Ascending aorta (tissue), 2 donors: ENCODE data around the gene SUSD2. TPM values are rescaled to one million over a fixed set of nuclear protein-coding genes. Genes with fewer than 3 reads are reported as not detected.
A peak's percentile ranks its signal among the peaks of the same experiment; 100 is the strongest.

Experiments used
- DNase-seq, 2 donors: peaks; one replicate each; pipeline ENCODE4 v3.0.0-alpha.2; 2019; ENCODE audit warnings: low spot score in 2 of 2
- H3K27ac ChIP-seq, 2 donors: fragments of 200-600 bp; sonication (generic); one replicate each; pipeline ENCODE4 v1.5.1; 2016 to 2017; ENCODE audit warnings: mild to moderate bottlenecking in 1 of 2
- H3K27me3 ChIP-seq: fragments of 200-600 bp; sonication (generic); one replicate; pipeline ENCODE4 v1.5.1; 2017
- H3K36me3 ChIP-seq, 2 donors: fragments of 200-600 bp; sonication (generic); one replicate each; pipeline ENCODE4 v1.5.1; 2016
- H3K4me1 ChIP-seq, 2 donors: fragments of 200-600 bp; sonication (generic); one replicate each; pipeline ENCODE4 v1.5.1; 2016 to 2017; ENCODE audit warnings: mild to moderate bottlenecking in 1 of 2
- H3K4me3 ChIP-seq, 2 donors: fragments of 200-600 bp; sonication (generic); one replicate each; pipeline ENCODE4 v1.5.1; 2016 to 2017; ENCODE audit warnings: mild to moderate bottlenecking in 1 of 2
- H3K9me3 ChIP-seq, 2 donors: fragments of 200-600 bp; sonication (generic); one replicate each; pipeline ENCODE4 v1.5.1; 2016
- intact Hi-C: fragments of 100-400 bp; cut with DNase I; formaldehyde crosslinking; loops from one replicate; pipeline ENCODE4 v1.15.1; 2023
- total RNA-seq: library from RNA; depleted of rRNA; stranded (reverse); fragments of >200 nt; gene quantifications from one replicate; pipeline ENCODE4 v1.1.0, GENCODE V29; 2016
- TF ChIP-seq, protein P1 (sequence below), 3 experiments: fragments of 200-600 bp in 2 of 3; fragments of 450-650 bp in 1 of 3; sonication (generic) in 2 of 3; IDR thresholded peaks; one replicate each; pipeline ENCODE4 v1.5.1; 2016 to 2019; ENCODE audit warnings: antibody characterized with exemption in 3 of 3, mild to moderate bottlenecking in 1 of 3, moderate library complexity in 1 of 3

The SUSD2 gene
- total RNA-seq, 1 donor from 2014 or later: 51.0 TPM

DNA sequence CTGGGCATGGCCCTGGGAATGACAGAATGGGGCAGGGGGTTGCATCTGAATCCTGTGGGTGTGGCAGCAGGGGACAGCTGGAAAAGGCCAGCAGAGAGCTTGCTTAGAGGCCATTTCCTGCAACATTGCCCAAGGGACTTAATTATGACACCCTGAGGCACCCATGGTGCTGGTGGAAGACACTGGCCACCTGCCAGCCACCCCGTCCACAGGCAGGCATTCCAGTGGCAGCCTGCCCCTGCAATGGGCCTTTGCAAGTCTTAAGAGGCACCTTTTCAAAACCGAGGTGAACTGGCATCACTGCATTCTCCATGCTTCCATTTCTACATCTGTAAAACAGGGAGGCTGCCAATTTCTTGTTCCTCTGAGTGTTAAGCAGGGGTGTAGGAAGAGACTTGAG, 21.6 kb upstream of the SUSD2 start:
- TF ChIP-seq, protein P1, sequence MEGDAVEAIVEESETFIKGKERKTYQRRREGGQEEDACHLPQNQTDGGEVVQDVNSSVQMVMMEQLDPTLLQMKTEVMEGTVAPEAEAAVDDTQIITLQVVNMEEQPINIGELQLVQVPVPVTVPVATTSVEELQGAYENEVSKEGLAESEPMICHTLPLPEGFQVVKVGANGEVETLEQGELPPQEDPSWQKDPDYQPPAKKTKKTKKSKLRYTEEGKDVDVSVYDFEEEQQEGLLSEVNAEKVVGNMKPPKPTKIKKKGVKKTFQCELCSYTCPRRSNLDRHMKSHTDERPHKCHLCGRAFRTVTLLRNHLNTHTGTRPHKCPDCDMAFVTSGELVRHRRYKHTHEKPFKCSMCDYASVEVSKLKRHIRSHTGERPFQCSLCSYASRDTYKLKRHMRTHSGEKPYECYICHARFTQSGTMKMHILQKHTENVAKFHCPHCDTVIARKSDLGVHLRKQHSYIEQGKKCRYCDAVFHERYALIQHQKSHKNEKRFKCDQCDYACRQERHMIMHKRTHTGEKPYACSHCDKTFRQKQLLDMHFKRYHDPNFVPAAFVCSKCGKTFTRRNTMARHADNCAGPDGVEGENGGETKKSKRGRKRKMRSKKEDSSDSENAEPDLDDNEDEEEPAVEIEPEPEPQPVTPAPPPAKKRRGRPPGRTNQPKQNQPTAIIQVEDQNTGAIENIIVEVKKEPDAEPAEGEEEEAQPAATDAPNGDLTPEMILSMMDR (IDR thresholded peaks at IDR 0.05): no peak
- H3K9me3 ChIP-seq: no peaks in the 10 kb centered on the region
- intact Hi-C loops: loop anchor here (5.0 kb wide), 1 partner anchor 48 kb away; no protein-coding TSS in a partner anchor
- H3K4me1 ChIP-seq: peaks cover 21 to 59% of the 10 kb centered on the region in 2 donors
- H3K27me3 ChIP-seq: no peaks in the 10 kb centered on the region
- H3K27ac ChIP-seq: peak overlapping the region; percentile 80 to 89
- H3K36me3 ChIP-seq: peaks cover 5 to 6% of the 10 kb centered on the region in 2 donors
- H3K4me3 ChIP-seq: no peak overlapping the region
- no peak for DNase-seq

DNA sequence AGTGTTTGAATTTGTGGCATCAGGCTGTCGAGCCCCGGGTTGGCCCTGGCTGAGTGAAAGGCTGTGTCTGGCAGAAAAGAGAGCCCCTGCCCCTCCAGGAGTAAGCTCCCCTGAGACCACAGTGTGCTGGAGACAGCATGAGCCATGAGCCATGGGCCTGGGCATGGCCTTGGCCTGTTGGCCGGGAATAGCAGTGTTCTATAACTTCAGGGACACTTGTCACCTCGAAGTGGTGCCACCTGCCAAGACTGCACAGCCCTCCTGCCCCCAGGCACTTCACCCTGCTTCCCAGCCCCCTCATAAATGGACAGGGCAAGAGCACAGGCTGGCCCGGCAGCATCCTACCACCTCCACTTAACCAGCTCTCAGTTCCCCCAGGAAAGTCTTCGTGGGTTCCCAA, 20.7 kb upstream of the SUSD2 start:
- intact Hi-C loops: no loop called here
- TF ChIP-seq, protein P1 (IDR thresholded peaks at IDR 0.05): no peak
- no peak overlapping the region for H3K4me3 ChIP-seq
- DNase-seq: no peak
- H3K9me3 ChIP-seq: no peaks in the 10 kb centered on the region
- peaks cover 14 to 15% of the 10 kb centered on the region in 2 donors for H3K36me3 ChIP-seq
- H3K27ac ChIP-seq: peak overlapping the region; percentile 78 to 89
- no peaks in the 10 kb centered on the region for H3K27me3 ChIP-seq
- H3K4me1 ChIP-seq: peaks cover 21 to 52% of the 10 kb centered on the region in 2 donors

- peaks cover 21 to 52% of the 10 kb centered on the region in 2 donors for H3K4me1 ChIP-seq
- peaks cover 23 to 24% of the 10 kb centered on the region in 2 donors for H3K36me3 ChIP-seq
- intact Hi-C loops: no loop called here
- H3K4me3 ChIP-seq: no peak overlapping the region
- H3K27me3 ChIP-seq: no peaks in the 10 kb centered on the region
- TF ChIP-seq, protein P1 (IDR thresholded peaks at IDR 0.05): no peak
- no peaks in the 10 kb centered on the region for H3K9me3 ChIP-seq
- no peak for DNase-seq
- peak overlapping the region; percentile 78 to 89 for H3K27ac ChIP-seq
These were observed 19.8 kb upstream of the SUSD2 start for GRCh38 chr22:24161485-24161884.

GRCh38 chr22:24161909-24162308, 19.4 kb upstream of the SUSD2 start:
- H3K9me3 ChIP-seq: no peaks in the 10 kb centered on the region
- intact Hi-C loops: no loop called here
- H3K27ac ChIP-seq: peak overlapping the region; percentile 78 to 89
- H3K4me3 ChIP-seq: no peak overlapping the region
- TF ChIP-seq, protein P1 (IDR thresholded peaks at IDR 0.05): no peak
- peaks cover 28% of the 10 kb centered on the region in 2 donors for H3K36me3 ChIP-seq
- no peaks in the 10 kb centered on the region for H3K27me3 ChIP-seq
- no peak for DNase-seq
- peaks cover 21 to 52% of the 10 kb centered on the region in 2 donors for H3K4me1 ChIP-seq

- TF ChIP-seq, protein P1 (IDR thresholded peaks at IDR 0.05): no peak
- H3K4me3 ChIP-seq: no peak overlapping the region
- H3K9me3 ChIP-seq: no peaks in the 10 kb centered on the region
- DNase-seq: no peak
- intact Hi-C loops: no loop called here
- H3K27ac ChIP-seq: peak overlapping the region; percentile 78 to 89
- peaks cover 33 to 34% of the 10 kb centered on the region in 2 donors for H3K36me3 ChIP-seq
- H3K27me3 ChIP-seq: no peaks in the 10 kb centered on the region
- H3K4me1 ChIP-seq: peaks cover 17 to 48% of the 10 kb centered on the region in 2 donors
These were observed 18.9 kb upstream of the SUSD2 start for GRCh38 chr22:24162436-24162835.

DNA sequence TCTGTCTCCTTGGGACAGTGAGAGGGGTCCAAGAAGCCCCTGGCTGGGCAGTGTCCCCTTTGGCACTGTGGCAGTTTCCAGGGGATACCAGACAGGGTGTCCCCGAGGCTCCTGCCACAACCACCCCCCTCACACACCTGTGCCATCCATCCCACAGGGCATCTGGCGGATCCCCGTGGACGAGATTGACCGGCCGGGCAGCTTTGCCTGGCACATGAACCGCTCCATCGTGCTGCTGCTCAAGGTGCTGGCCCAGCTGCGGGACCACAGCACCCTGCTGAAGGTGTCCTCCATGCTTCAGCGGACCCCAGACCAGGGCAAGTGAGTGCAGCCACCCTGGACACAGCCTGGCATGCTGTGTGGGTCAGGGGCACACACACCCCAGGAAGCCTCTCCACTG, 17.0 kb upstream of the SUSD2 start:
- intact Hi-C loops: no loop called here
- Histone ChIP-seq H3K27me3 (no peaks in the 10 kb centered on the region), H3K36me3 (peaks cover 50% of the 10 kb centered on the region in 2 donors), H3K4me3 (no peak overlapping the region), H3K27ac (peak overlapping the region; percentile 67 to 89), H3K4me1 (peaks cover 14 to 31% of the 10 kb centered on the region in 2 donors), H3K9me3 (no peaks in the 10 kb centered on the region)
- DNase-seq: no peak
- TF ChIP-seq, protein P1 (IDR thresholded peaks at IDR 0.05): no peak
